Inferior parietal cortex (tissue), 1 donor: ENCODE measurements around the gene NECAB2.

Experiments used
- DNase-seq: peaks from one replicate; pipeline ENCODE4 v3.0.0-alpha.2; 2016; ENCODE audit errors: extremely low spot score

Gene NECAB2

DNA sequence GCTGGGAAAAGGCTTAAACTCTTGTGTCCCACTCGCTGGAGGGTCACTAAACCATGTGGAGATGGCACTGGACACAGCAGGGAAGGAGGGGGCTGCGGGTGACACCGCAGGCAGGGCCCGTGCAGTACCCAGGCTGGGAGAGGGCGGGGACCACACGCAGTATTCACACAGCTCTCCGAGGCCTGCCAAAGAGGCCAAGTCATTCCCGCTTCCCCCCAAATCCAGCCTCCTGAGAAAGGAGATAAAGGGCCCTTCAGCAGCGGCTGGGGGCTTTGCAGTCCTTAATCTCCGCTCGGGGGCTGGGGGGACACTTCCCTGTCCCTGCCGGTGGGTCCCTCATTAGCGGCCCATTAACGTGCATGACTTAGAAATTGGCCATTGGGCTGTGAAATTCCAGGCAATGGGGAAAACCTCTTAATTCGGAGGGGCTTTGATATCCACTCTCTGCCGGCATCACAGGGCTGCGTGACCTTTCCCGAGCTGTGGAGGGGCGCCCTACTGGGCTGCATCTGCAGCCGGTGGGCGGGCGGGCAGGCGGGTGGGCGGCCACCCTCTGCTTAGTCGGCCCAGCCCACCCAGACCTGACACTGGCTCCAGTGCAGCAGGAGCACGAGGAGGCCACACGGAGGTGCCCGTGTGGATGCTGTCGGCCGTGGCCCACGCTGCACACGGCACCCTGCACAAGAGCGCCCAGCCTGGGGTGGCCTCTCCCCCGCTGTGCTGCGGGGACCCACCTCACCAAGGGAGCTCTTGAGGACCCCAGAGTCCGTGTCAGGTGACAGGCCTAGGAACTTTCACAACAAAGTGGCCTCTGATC is 77.2 kb downstream of the NECAB2 start:
- no peak for DNase-seq

DNA sequence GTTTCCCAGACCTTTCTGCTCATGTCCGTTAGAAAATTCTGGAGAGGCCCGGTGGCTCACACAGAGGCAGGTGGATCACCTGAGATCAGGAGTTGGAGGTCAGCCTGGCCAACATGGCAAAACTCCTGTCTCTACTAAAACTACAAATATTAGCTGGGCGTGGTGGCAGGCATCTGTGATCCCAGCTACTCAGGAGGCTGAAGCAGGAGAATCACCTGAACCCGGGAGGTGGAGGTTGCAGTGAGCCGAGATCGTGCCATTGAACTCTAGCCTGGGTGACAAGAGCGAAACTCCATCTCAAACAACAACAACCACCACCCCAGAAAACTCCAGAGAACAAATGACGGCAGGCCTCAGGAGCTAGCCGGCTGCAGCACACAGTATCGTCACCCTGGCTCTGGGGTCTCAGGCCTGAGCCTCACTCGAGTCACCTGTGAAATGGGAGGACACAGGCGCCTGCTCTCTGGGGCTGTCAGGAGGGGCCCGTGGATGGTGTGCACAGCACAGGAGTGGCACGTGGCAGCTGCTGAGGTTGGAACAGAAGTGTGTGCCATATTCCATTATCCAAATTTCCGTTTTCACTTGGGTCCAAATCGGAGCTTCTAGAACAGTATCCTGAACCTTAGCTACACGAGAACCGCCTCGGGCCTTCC is 77.9 kb downstream of the NECAB2 start:
- DNase-seq = no peak

DNA sequence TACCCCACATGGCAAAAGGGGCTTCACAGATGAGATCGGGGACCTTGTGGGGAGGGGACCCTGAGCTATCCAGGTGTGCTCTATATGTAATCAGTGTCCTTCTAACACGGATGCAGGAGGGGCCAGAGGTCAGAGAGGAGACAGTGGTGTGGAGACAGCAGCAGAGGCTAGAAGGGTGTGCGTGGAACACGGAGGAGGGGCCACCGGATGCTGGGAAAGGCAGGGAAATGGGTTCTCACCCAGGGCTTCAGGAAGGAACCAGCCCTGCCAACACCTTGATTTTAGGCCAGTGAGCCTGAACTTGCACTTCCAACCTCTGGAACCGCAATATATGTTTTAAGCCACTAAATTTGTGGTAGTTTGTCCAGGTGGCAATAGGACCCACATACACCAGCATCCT is 79.2 kb downstream of the NECAB2 start:
- DNase-seq = no peak

DNA sequence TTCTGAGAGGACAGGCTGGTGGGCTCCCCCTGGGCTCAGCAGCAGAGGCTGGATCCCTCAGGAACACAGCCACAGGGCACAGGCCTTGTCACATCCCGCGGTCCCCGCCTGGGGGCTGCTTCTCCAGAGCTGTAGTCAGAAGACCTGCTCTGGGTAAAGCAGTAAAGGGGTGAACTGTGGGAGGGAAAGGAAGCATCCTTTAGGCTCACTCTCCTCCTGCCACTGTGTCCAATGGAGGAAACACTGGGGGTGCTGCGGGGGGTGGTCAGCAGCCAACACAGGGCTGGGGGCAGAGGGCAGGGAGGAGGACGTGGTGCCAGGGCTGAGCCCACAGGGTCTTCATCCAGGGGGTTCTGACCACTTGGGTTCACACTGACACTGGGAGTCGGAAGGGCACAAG is 79.6 kb downstream of the NECAB2 start:
- DNase-seq = no peak

DNA sequence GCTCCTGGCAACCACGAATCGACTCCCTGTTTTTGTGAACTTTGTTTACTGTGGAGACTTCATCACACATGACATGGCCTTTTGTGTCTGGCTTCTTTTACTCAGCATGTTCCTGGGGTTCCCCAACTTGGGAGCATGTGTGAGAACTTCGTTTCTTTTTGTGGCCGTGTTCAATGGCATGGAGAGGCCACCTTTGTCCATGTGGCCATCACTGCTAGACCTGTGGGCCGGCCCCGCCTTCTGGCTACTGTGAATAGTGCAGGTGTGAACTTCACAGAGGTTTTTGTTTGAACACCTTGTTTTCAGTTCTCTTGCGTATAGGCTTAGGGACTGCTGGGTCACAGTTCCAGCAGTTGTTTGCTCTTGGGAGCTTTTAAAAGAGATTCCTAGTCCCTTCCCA is 80.2 kb downstream of the NECAB2 start:
- no peak for DNase-seq

DNA sequence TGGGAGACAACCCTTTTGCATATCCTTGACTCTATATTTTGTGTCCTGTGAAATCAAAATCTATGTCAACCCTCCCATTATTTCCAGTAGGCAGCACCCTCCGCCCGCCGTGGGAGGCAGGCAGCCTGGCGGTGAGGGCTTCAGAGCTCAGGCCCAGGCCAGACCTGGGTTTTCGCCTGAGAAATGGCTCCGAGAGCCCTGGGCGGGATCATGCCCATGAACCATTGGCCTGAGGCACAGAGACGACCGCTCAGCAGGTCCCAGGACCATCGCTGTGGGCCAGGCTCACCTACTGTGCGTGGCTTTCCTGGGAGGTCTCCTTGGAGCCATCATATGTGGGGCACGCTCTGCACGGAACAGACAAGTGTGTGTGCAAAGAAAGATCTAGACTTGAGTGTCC is 80.8 kb downstream of the NECAB2 start:
- no peak for DNase-seq

DNA sequence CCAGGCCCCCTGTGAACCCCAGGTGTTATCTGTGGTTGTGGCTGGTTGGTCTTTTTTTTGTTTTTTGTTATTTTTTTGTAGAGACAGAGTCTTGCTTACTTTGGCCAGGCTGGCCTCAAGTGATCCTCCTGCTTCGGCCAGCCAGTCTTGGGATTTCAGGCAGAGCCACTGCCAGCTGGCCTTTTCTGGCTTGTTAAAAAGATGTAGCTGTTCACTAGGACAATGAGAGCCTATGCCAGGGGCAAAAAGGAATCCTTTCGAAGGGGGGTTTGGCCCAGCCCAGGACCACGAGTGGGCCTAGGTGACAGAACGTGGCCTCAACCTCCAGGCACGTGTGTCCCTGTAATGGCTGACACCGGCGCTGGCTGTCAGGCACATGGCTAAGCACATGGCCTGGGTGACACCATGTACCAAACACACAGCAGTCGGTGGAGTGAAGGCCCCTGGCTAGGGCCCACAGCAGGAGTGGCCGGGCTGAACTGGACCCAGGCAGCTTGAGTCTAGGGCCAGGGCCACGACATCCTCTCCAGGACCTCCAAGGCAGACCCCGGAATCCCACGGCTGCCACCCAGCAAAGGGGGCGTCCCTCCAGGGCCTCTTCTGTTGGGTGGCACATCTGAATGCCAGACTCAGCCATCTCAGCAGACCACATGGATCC is 81.5 kb downstream of the NECAB2 start:
- DNase-seq = no peak

DNA sequence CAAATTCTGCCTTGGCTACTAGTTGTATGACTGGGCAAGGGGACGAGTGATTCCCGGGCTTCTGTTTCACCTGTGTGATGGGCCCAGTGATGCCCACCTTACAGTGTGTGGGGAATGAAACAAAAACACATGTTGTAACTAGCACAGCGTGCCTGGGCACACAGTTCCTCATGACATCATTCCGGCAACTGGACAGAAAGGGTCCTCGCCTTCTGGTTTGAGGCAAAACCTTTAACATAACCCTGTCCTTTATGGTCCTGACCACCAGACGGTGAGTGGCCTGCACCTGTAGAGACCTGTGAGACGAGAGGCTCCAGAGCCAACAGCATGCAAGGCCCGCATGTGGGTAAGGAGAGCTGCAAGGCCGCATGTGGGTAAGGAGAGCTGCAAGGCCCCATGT is 82.3 kb downstream of the NECAB2 start:
- no peak for DNase-seq

DNA sequence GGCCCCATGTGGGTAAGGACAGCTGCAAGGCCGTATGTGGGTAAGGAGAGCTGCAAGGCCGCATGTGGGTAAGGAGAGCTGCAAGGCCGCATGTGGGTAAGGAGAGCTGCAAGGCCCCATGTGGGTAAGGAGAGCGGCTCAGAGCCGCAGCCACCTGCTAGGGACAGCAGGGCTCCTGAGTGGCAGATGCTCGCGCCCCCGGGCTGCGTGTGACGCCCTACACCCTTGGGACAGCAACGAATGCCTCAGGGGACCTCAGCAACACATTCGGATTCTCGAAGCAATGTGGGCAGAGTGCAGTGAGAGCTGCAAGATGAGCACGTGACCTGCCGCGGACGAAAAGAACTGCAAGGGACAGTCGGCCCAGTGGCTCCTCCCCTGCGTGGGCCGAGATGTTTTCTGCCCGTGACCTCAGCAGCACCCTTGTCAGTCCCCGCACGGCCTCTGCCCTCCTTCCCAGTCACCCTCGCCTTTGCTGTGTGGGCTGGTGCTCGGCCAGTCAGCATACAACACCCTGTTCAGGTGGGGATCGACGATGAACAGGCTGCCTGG is 84.1 kb downstream of the NECAB2 start:
- DNase-seq = no peak
